Astrocyte of the spinal cord (primary cell): ENCODE data around the gene PRDM1.

Experiments
- DNase-seq: peaks from one replicate; pipeline ENCODE4 v3.0.0; 2011; ENCODE audit warnings: low read depth, low spot score
- H3K4me3 ChIP-seq: 2 replicates; pipeline ENCODE4 v1.5.1; 2011; ENCODE audit warnings: low read depth, mild to moderate bottlenecking, low read length, moderate library complexity
- CTCF ChIP-seq: IDR thresholded peaks from 2 replicates; pipeline ENCODE4 v1.5.1; 2012; ENCODE audit warnings: low read depth, mild to moderate bottlenecking, low read length, inconsistent platforms
- in situ Hi-C: cut with HindIII; loops from 2 replicates; pipeline ENCODE4 v1.10.0; 2017; ENCODE audit warnings: low sequenced_read_pairs

The PRDM1 gene

GRCh38 chr6:106056060-106056745, 29.9 kb upstream of the PRDM1 start:
- no peak overlapping the region for H3K4me3 ChIP-seq
- DNase-seq: no peak
- TF ChIP-seq CTCF: no peak
- in situ Hi-C loops: no loop called here

DNA sequence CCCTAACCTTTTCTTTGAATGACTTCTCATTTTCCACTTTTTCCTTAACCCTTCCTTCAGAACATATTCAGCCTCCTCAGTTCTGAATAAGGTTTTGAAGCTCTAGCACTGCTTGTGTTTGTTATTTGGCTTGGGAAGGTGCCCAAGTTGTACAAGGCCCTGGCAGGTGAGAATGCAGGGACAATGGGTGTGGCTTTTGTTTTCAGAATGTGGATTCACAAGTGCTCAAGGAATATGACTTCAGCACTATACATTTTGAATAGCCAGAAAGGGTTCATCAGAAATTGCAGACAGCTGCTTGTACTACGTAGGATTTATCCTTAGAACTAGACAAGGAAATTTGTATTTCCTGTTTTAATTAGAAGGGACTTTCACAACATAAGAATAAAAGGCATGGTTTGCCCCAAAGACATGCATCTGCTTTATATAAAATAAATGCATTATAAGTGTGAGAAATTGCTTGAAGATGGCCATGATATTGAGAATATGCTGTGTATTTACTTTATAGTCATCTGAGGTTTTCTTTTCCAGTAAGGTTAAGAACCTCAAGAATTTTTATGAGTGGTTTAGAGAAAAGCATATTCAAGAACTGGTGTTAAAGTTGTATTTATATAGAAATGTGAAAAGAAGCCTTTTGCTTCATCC, 29.3 kb upstream of the PRDM1 start:
- no peak for TF ChIP-seq CTCF
- H3K4me3 ChIP-seq: no peak overlapping the region
- no peak for DNase-seq
- in situ Hi-C loops: no loop called here

- no peak for TF ChIP-seq CTCF
- H3K4me3 ChIP-seq: no peak overlapping the region
- in situ Hi-C loops: no loop called here
- DNase-seq: no peak
Measured at GRCh38 chr6:106059331-106059730, 26.8 kb upstream of the PRDM1 start.

GRCh38 chr6:106060167-106060566, 26.0 kb upstream of the PRDM1 start:
- in situ Hi-C loops: no loop called here
- TF ChIP-seq CTCF: no peak
- no peak for DNase-seq
- no peak overlapping the region for H3K4me3 ChIP-seq

DNA sequence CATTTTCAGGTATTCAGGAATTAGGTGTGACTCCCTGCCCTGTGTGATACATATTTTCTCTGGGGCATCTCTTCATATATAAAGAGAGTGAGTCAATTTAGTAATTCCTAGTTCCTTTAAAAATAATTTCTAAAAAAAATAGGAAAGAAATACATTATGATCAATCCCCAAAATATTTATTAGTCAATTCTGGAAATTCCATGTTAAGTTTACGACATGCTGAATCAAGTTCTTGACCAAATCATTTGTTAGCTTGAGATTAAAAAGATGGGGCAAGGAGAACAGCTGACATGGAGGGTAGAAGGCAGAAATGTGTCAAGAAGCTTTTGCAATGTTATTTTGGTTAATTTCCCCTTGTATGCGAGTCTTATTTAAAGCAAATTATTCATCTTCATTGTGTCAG, 22.7 kb upstream of the PRDM1 start:
- DNase-seq: no peak
- TF ChIP-seq CTCF: no peak
- no peak overlapping the region for H3K4me3 ChIP-seq
- in situ Hi-C loops: no loop called here

DNA sequence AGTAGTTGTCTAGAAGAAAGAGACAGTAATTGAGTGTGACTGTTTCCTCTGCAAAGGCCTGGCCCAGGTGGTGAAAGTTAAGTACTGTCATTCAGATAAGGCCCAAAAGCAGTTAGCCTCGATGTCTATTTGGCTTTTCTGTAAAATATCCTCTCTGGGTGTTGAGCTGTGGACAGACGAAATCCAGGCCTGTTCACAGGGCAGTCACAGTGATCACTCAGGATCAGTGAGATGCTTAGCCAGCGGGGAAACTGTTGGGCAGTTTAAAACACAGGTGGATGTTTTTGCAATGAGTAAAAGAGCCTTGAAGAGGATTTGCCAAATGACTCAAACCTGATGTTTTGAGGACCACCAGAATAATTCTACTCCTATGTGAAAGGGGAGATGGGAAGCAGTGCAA, 22.0 kb upstream of the PRDM1 start:
- H3K4me3 ChIP-seq: no peak overlapping the region
- TF ChIP-seq CTCF: no peak
- DNase-seq: no peak
- in situ Hi-C loops: no loop called here
